HepG2 (cell line): ENCODE results near the gene ZNF714. TPM values are rescaled to one million over a fixed set of nuclear protein-coding genes. Genes with fewer than 3 reads are reported as not detected.

ENCODE experiments used
- AKAP8 ChIP-seq: sonication (generic); formaldehyde crosslinking; IDR thresholded peaks from 2 replicates; pipeline ENCODE4 v1.5.1; 2020; ENCODE audit warnings: mild to moderate bottlenecking, missing genetic modification reagents
- ARID3A ChIP-seq: IDR thresholded peaks from 2 replicates; pipeline ENCODE4 v1.6.1; 2012; ENCODE audit warnings: low read depth, low read length, improper control_type of control experiment
- BORCS8-MEF2B ChIP-seq: sonication (generic); formaldehyde crosslinking; IDR thresholded peaks from 2 replicates; pipeline ENCODE4 v1.8.0; 2022; ENCODE audit warnings: mild to moderate bottlenecking, missing genetic modification reagents
- CHD4 ChIP-seq: fragments of 200-600 bp; sonication (generic); IDR thresholded peaks from 2 replicates; pipeline ENCODE4 v1.7.0; 2017; ENCODE audit warnings: mild to moderate bottlenecking, low read length, borderline replicate concordance
- FLYWCH1 ChIP-seq: sonication (generic); formaldehyde crosslinking; IDR thresholded peaks from 2 replicates; pipeline ENCODE4 v1.8.1; 2023; ENCODE audit warnings: mild to moderate bottlenecking, missing genetic modification reagents
- GATA4 ChIP-seq: sonication (generic); IDR thresholded peaks from 2 replicates; pipeline ENCODE4 v1.6.1; 2016; ENCODE audit warnings: antibody characterized with exemption, low read depth, borderline replicate concordance
- GMEB1 ChIP-seq: sonication (generic); formaldehyde crosslinking; IDR thresholded peaks from 2 replicates; pipeline ENCODE4 v1.5.1; 2020; ENCODE audit warnings: missing genetic modification reagents, mild to moderate bottlenecking, borderline replicate concordance
- HIC2 ChIP-seq: sonication (generic); formaldehyde crosslinking; IDR thresholded peaks from 2 replicates; pipeline ENCODE4 v1.9.0; 2022; ENCODE audit warnings: low read depth, missing genetic modification reagents
- HNF1B ChIP-seq: sonication (generic); formaldehyde crosslinking; IDR thresholded peaks from 2 replicates; pipeline ENCODE4 v1.5.1; 2020; ENCODE audit warnings: mild to moderate bottlenecking, moderate library complexity, missing genetic modification reagents
- IRF2 ChIP-seq: IDR thresholded peaks from 2 replicates; pipeline ENCODE4 v1.6.1; 2018; ENCODE audit warnings: missing genetic modification reagents, missing compliant biosample characterization
- MAX ChIP-seq: IDR thresholded peaks from 2 replicates; pipeline ENCODE4 v1.6.1; 2012; ENCODE audit warnings: inconsistent platforms
- NFE2L2 ChIP-seq: fragments of 150-350 bp; IDR thresholded peaks from 2 replicates; pipeline ENCODE4 v1.6.1; 2014; ENCODE audit warnings: low read length
- PRMT3 ChIP-seq: sonication (generic); formaldehyde crosslinking; IDR thresholded peaks from 2 replicates; pipeline ENCODE4 v1.8.1; 2022; ENCODE audit warnings: low read depth, mild to moderate bottlenecking, moderate library complexity, missing genetic modification reagents, borderline replicate concordance
- PTBP1 ChIP-seq: fragments of 200-400 bp; formaldehyde crosslinking; IDR thresholded peaks from 2 replicates; pipeline ENCODE4 v1.6.1; 2018; ENCODE audit warnings: low read length, low read depth; ENCODE audit not compliant: poor library complexity, severe bottlenecking
- TRIM24 ChIP-seq: sonication (generic); formaldehyde crosslinking; IDR thresholded peaks from 2 replicates; pipeline ENCODE4 v1.8.0; 2022; ENCODE audit warnings: mild to moderate bottlenecking, missing genetic modification reagents
- ZBTB39 ChIP-seq: sonication (generic); formaldehyde crosslinking; IDR thresholded peaks from 2 replicates; pipeline ENCODE4 v1.5.0; 2020; ENCODE audit warnings: missing genetic modification reagents
- ZEB1 ChIP-seq: IDR thresholded peaks from 2 replicates; pipeline ENCODE4 v1.6.1; 2012; ENCODE audit warnings: mild to moderate bottlenecking, low read depth, inconsistent platforms; ENCODE audit not compliant: insufficient replicate concordance
- ZNF224 ChIP-seq: sonication (generic); formaldehyde crosslinking; IDR thresholded peaks from 2 replicates; pipeline ENCODE4 v1.5.0; 2020; ENCODE audit warnings: mild to moderate bottlenecking, missing genetic modification reagents
- ZNF569 ChIP-seq: sonication (generic); formaldehyde crosslinking; IDR thresholded peaks from 2 replicates; pipeline ENCODE4 v1.5.0; 2020; ENCODE audit warnings: mild to moderate bottlenecking, missing genetic modification reagents, moderate library complexity, borderline replicate concordance
- ZNF614 ChIP-seq: IDR thresholded peaks from 2 replicates; pipeline ENCODE4 v1.6.1; 2018; ENCODE audit warnings: missing biosample characterization, missing genetic modification reagents, inconsistent platforms, borderline replicate concordance
- polyA plus RNA-seq, 8 experiments: library from polyadenylated mRNA; depleted of rRNA in 3 of 8; stranded (reverse) in 7 of 8; unstranded in 1 of 8; fragments of >200 nt; fragmentation: Illumina TruSeq in 4 of 8; extraction: Trizol in 4 of 8; gene quantifications; 2 replicates each; pipeline versions ENCODE4 v1.2.1 to v1.2.3, GENCODE V29; 2011 to 2016; ENCODE audit warnings: low read depth in 4 of 8, missing spikeins in 1 of 8, mixed read lengths in 1 of 8; ENCODE audit not compliant: insufficient read depth in 1 of 8
- total RNA-seq, 5 experiments: library from RNA; depleted of rRNA; stranded (reverse); fragments of >200 nt; fragmentation: Illumina TruSeq; extraction: Trizol; gene quantifications; 2 replicates each; pipeline ENCODE4 v1.2.3, GENCODE V29; 2016; ENCODE audit warnings: low read depth in 1 of 5

The ZNF714 gene
- total and polyA plus RNA-seq, 2 of the 13 experiments (the other 11 are each of a cell fraction or from before 2014, with no cell fraction given): 6.7 to 27.8 TPM

- TF ChIP-seq HNF1B (CRISPR knock-in tag) (peak; percentile 70), BORCS8-MEF2B (CRISPR knock-in tag) (0 out of 2 replicates have a peak, but pooled peaks have one; percentile 36), TRIM24 (CRISPR knock-in tag) (no peak), ZNF569 (CRISPR knock-in tag) (no peak), ZEB1 (no peak), CHD4 (no peak), HIC2 (CRISPR knock-in tag) (no peak), AKAP8 (CRISPR knock-in tag) (no peak), ARID3A (no peak), FLYWCH1 (CRISPR knock-in tag) (no peak), ZNF224 (CRISPR knock-in tag) (peak; percentile 83; the same call in 1 of the 2 replicates), GMEB1 (0 out of 2 replicates have a peak, but pooled peaks have one; percentile 30), ZNF614 (CRISPR knock-in tag) (no peak), NFE2L2 (no peak), PTBP1 (no peak), PRMT3 (CRISPR knock-in tag) (no peak), ZBTB39 (CRISPR knock-in tag) (no peak), IRF2 (CRISPR knock-in tag) (0 out of 2 replicates have a peak, but pooled peaks have one; percentile 31), GATA4 (no peak), MAX (0 out of 2 replicates have a peak, but pooled peaks have one; percentile 31)
Measured at GRCh38 chr19:21141787-21142464, 59.9 kb downstream of the ZNF714 start, which contains the start of gene ZNF431 (continued).
